H9 (cell line): ENCODE results near the gene MME. TPM values are rescaled to one million over a fixed set of nuclear protein-coding genes. Genes with fewer than 3 reads are reported as not detected.

ENCODE experiments used
- DNase-seq: peaks from one replicate; pipeline ENCODE4 v3.0.0-alpha.2; 2017
- H2AFZ ChIP-seq: one replicate; pipeline ENCODE4 v1.6.1; 2013; ENCODE audit warnings: mild to moderate bottlenecking, low read length, control low read depth, moderate library complexity
- H2AK5ac ChIP-seq: 2 replicates; pipeline ENCODE4 v1.6.1; 2013; ENCODE audit warnings: low read length, control low read depth, mixed read lengths; ENCODE audit not compliant: insufficient read length
- H2BK120ac ChIP-seq: one replicate; pipeline ENCODE4 v1.6.1; 2013; ENCODE audit warnings: low read depth, mild to moderate bottlenecking, low read length, control low read depth, inconsistent platforms; ENCODE audit not compliant: poor library complexity, severe bottlenecking
- H2BK12ac ChIP-seq: 2 replicates; pipeline ENCODE4 v1.6.1; 2013; ENCODE audit warnings: low read length, control low read depth, mixed read lengths, low read depth; ENCODE audit not compliant: insufficient read length
- H2BK15ac ChIP-seq: 2 replicates; pipeline ENCODE4 v1.6.1; 2013; ENCODE audit warnings: low read depth, low read length, control low read depth
- H2BK20ac ChIP-seq: one replicate; pipeline ENCODE4 v1.6.1; 2013; ENCODE audit warnings: low read depth, mild to moderate bottlenecking, low read length, control low read depth, inconsistent platforms; ENCODE audit not compliant: poor library complexity, severe bottlenecking
- H2BK5ac ChIP-seq: 2 replicates; pipeline ENCODE4 v1.6.1; 2013; ENCODE audit warnings: low read length, control low read depth, mixed read lengths; ENCODE audit not compliant: insufficient read length
- H3K14ac ChIP-seq: 2 replicates; pipeline ENCODE4 v1.6.1; 2013; ENCODE audit warnings: low read length, control low read depth; ENCODE audit not compliant: insufficient read depth
- H3K18ac ChIP-seq: 2 replicates; pipeline ENCODE4 v1.6.1; 2013; ENCODE audit warnings: low read depth, mild to moderate bottlenecking, mixed read lengths, low read length, control low read depth; ENCODE audit not compliant: insufficient read length
- H3K23ac ChIP-seq: 2 replicates; pipeline ENCODE4 v1.6.1; 2013; ENCODE audit warnings: low read length, control low read depth, mixed read lengths, low read depth; ENCODE audit not compliant: insufficient read length
- H3K23me2 ChIP-seq: 2 replicates; pipeline ENCODE4 v1.6.1; 2013; ENCODE audit warnings: low read depth, mild to moderate bottlenecking, mixed read lengths, low read length, control low read depth; ENCODE audit not compliant: insufficient read length, poor library complexity, severe bottlenecking
- H3K27ac ChIP-seq: 2 replicates; pipeline ENCODE4 v1.5.1; 2013; ENCODE audit warnings: low read length, control low read depth, mixed read lengths, low read depth; ENCODE audit not compliant: insufficient read length
- H3K27me3 ChIP-seq: 2 replicates; pipeline ENCODE4 v1.6.1; 2013; ENCODE audit warnings: low read length, control low read depth, inconsistent platforms; ENCODE audit not compliant: insufficient read depth
- H3K4ac ChIP-seq: 2 replicates; pipeline ENCODE4 v1.6.1; 2013; ENCODE audit warnings: low read depth, mild to moderate bottlenecking, control low read depth, inconsistent platforms, low read length, moderate library complexity
- H3K4me1 ChIP-seq: 2 replicates; pipeline ENCODE4 v1.6.1; 2013; ENCODE audit warnings: low read length, control low read depth, inconsistent platforms; ENCODE audit not compliant: insufficient read depth
- H3K4me2 ChIP-seq: 2 replicates; pipeline ENCODE4 v1.6.1; 2013; ENCODE audit warnings: low read length, control low read depth, mixed read lengths; ENCODE audit not compliant: insufficient read length, insufficient read depth
- H3K56ac ChIP-seq: 2 replicates; pipeline ENCODE4 v1.6.1; 2013; ENCODE audit warnings: low read depth, mild to moderate bottlenecking, mixed read lengths, low read length, control low read depth; ENCODE audit not compliant: insufficient read length
- H3K79me1 ChIP-seq: 2 replicates; pipeline ENCODE4 v1.6.1; 2013; ENCODE audit warnings: low read depth, mild to moderate bottlenecking, moderate library complexity, low read length, control low read depth, inconsistent platforms; ENCODE audit not compliant: insufficient read depth, poor library complexity, severe bottlenecking
- H3K79me2 ChIP-seq: 2 replicates; pipeline ENCODE4 v1.6.1; 2013; ENCODE audit warnings: low read length, control low read depth, inconsistent platforms; ENCODE audit not compliant: insufficient read depth
- H3K9ac ChIP-seq: 2 replicates; pipeline ENCODE4 v1.6.1; 2013; ENCODE audit warnings: low read length, control low read depth, mixed read lengths; ENCODE audit not compliant: insufficient read length; ENCODE audit errors: extremely low read depth
- H3K9me3 ChIP-seq: one replicate; pipeline ENCODE4 v1.6.1; 2013; ENCODE audit warnings: low read depth, low read length, inconsistent platforms; ENCODE audit not compliant: control insufficient read depth
- H3T11ph ChIP-seq: one replicate; pipeline ENCODE4 v1.6.1; 2013; ENCODE audit warnings: mild to moderate bottlenecking, low read length, control low read depth, inconsistent platforms
- H4K20me1 ChIP-seq: one replicate; pipeline ENCODE4 v1.6.1; 2013; ENCODE audit not compliant: control insufficient read depth, insufficient read length, insufficient read depth
- H4K5ac ChIP-seq: 2 replicates; pipeline ENCODE4 v1.6.1; 2013; ENCODE audit warnings: low read depth, mild to moderate bottlenecking, mixed read lengths, low read length, control low read depth; ENCODE audit not compliant: insufficient read length
- H4K8ac ChIP-seq: replicated peaks from 2 replicates; pipeline ENCODE4 v1.6.1; 2013; ENCODE audit warnings: low read length, control low read depth, mixed read lengths, low read depth; ENCODE audit not compliant: insufficient read length
- H4K91ac ChIP-seq: 2 replicates; pipeline ENCODE4 v1.6.1; 2013; ENCODE audit warnings: low read depth, mild to moderate bottlenecking, moderate library complexity, mixed read lengths, low read length, control low read depth; ENCODE audit not compliant: insufficient read length
- H3K27ac Mint-ChIP-seq, 3 experiments: 2 replicates in 2 of 3; 3 replicates in 1 of 3; pipeline ENCODE4 v1.8.0; 2020 to 2021; ENCODE audit warnings: mixed read lengths in 3 of 3, mild to moderate bottlenecking in 1 of 3, moderate library complexity in 1 of 3
- H3K27me3 Mint-ChIP-seq: 2 replicates; pipeline ENCODE4 v1.8.0; 2021; ENCODE audit warnings: low read depth, mild to moderate bottlenecking, moderate library complexity, mixed read lengths
- H3K36me3 Mint-ChIP-seq, 3 experiments: 2 replicates in 2 of 3; 3 replicates in 1 of 3; pipeline ENCODE4 v1.8.0; 2020 to 2021; ENCODE audit warnings: low read depth in 3 of 3, mixed read lengths in 3 of 3; ENCODE audit not compliant: insufficient read depth in 1 of 3
- H3K4me1 Mint-ChIP-seq, 2 experiments: 2 replicates each; pipeline ENCODE4 v1.8.0; 2020; ENCODE audit warnings: mixed read lengths in 2 of 2
- H3K4me3 Mint-ChIP-seq, 2 experiments: 2 replicates in 1 of 2; 3 replicates in 1 of 2; pipeline ENCODE4 v1.8.0; 2020 to 2021; ENCODE audit warnings: mild to moderate bottlenecking in 2 of 2, mixed read lengths in 2 of 2, moderate library complexity in 1 of 2
- H3K9me3 Mint-ChIP-seq, 2 experiments: 2 replicates in 1 of 2; 3 replicates in 1 of 2; pipeline ENCODE4 v1.8.0; 2020; ENCODE audit warnings: mild to moderate bottlenecking in 2 of 2, mixed read lengths in 2 of 2, moderate library complexity in 1 of 2
- WGBS: extraction: QIAGEN DNeasy Blood & Tissue Kit; methylation state at CpG from one replicate; pipeline ENCODE4 v1.1.7; 2013; ENCODE audit warnings: missing lambda C conversion rate, low lambda C conversion rate, mixed read lengths; ENCODE audit not compliant: insufficient read length; ENCODE audit errors: extremely low coverage; 5-methylcytosine and 5-hydroxymethylcytosine counted together
- total RNA-seq: library from RNA; stranded (reverse); gene quantifications from 2 replicates; pipeline ENCODE4 v1.2.1, GENCODE V29; 2021
- TF ChIP-seq, protein P1 (sequence below): fragments of 200-600 bp; sonication (generic); conservative IDR thresholded peaks from 3 replicates; pipeline ENCODE4 v1.8.0; 2021; ENCODE audit warnings: antibody characterized with exemption, mild to moderate bottlenecking

Gene MME
- total RNA-seq, 1 experiment from 2014 or later: 16.4 TPM

DNA sequence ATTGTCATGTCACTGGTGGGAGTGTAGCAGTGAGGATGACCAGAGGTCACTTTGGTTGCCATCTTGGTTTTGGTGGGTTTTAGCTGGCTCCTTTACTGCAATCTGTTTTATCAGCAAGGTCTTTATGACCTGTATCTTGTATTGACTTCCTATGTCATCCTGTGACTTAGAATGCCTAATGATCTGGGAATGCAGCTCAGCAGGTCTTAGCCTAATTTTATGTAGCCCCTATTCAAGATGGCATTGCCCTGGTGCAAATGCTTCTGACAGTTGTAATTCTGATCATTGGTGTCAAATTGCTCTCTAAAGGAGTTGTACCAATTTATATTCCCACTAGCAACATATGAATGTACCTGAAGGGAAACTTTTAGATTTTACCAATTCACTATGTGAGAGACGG is 139.0 kb downstream of the MME start:
- H3K27me3 Mint-ChIP-seq: no peaks in the 10 kb centered on the region
- Histone ChIP-seq H3K27ac (no peak overlapping the region), H4K8ac (no peak overlapping the region), H3T11ph (no peak overlapping the region), H3K79me2 (no peaks in the 10 kb centered on the region), H3K9me3 (no peaks in the 10 kb centered on the region), H3K23me2 (no peaks in the 10 kb centered on the region), H3K23ac (no peak overlapping the region), H3K9ac (no peak overlapping the region), H2BK120ac (no peak overlapping the region), H3K27me3 (no peaks in the 10 kb centered on the region), H3K14ac (no peak overlapping the region), H3K4ac (no peak overlapping the region), H4K20me1 (no peaks in the 10 kb centered on the region), H2AK5ac (no peak overlapping the region), H3K79me1 (no peaks in the 10 kb centered on the region), H2BK5ac (no peak overlapping the region), H3K18ac (no peak overlapping the region), H4K91ac (no peak overlapping the region), H2BK15ac (no peak overlapping the region), H3K56ac (no peak overlapping the region), H4K5ac (no peak overlapping the region), H2BK12ac (no peak overlapping the region), H2AFZ (no peak overlapping the region), H2BK20ac (no peak overlapping the region), H3K4me1 (no peaks in the 10 kb centered on the region), H3K4me2 (no peak overlapping the region)
- TF ChIP-seq, protein P1, sequence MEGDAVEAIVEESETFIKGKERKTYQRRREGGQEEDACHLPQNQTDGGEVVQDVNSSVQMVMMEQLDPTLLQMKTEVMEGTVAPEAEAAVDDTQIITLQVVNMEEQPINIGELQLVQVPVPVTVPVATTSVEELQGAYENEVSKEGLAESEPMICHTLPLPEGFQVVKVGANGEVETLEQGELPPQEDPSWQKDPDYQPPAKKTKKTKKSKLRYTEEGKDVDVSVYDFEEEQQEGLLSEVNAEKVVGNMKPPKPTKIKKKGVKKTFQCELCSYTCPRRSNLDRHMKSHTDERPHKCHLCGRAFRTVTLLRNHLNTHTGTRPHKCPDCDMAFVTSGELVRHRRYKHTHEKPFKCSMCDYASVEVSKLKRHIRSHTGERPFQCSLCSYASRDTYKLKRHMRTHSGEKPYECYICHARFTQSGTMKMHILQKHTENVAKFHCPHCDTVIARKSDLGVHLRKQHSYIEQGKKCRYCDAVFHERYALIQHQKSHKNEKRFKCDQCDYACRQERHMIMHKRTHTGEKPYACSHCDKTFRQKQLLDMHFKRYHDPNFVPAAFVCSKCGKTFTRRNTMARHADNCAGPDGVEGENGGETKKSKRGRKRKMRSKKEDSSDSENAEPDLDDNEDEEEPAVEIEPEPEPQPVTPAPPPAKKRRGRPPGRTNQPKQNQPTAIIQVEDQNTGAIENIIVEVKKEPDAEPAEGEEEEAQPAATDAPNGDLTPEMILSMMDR: no peak
- no CpG with 5 or more reads among the region's 1 CpG for WGBS
- H3K27ac Mint-ChIP-seq: no peak overlapping the region
- no peak overlapping the region for H3K4me3 Mint-ChIP-seq
- no peaks in the 10 kb centered on the region for H3K4me1 Mint-ChIP-seq
- peaks cover 2 to 5% of the 10 kb centered on the region in 2 experiments; a peak in 1 of 5 replicates for H3K9me3 Mint-ChIP-seq
- no peak for DNase-seq
- H3K36me3 Mint-ChIP-seq: peaks cover 0 to 8% (median 0%) of the 10 kb centered on the region in 3 experiments; a peak in 2 of 7 replicates
